Measurements from ENCODE around the gene EXD3.
A peak's percentile ranks its signal among the peaks of the same experiment; 100 is the strongest.

GRCh38 chr9:137454597-137455358, 31.8 kb upstream of the EXD3 start:
- TF ChIP-seq CTCF (IDR thresholded peaks at IDR 0.05) (no peak), EP300 (IDR thresholded peaks at IDR 0.05) (no peak), POLR2AphosphoS5 (IDR thresholded peaks at IDR 0.05) (peak in 2 of 3 donors; percentile 13 to 49), POLR2A (IDR thresholded peaks at IDR 0.05) (no peak)

Data from stomach (tissue), 4 donors.